IPS-NIHi7 (cell line): ENCODE measurements around the gene ATOX1.

Experiments
- DNase-seq: peaks from one replicate; pipeline ENCODE4 v3.0.0; 2012; ENCODE audit warnings: mixed read lengths; ENCODE audit errors: extremely low spot score

The ATOX1 gene

GRCh38 chr5:151770383-151771258, 12.2 kb upstream of the ATOX1 start:
- peak; percentile 68 for DNase-seq

- DNase-seq: no peak
These were observed 8.5 kb upstream of the ATOX1 start for GRCh38 chr5:151766975-151767374.

DNA sequence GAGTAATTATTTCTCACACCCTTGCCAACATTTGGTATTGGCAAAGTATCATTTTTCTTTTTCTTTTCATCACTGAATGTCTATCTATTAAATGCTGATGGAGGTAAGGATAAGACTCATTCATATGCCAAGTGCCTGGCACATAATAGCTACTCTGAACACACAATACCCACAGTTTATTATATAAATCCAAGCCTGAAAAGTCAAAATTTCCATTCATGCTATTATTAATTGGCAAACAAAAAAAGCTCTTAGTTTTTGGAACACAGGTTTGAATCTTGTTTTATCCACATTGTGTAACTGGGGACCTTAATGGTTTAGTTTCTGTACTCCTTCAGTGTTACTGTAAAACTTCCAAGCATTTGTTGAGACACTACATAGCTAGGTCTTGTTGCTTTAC, 6.4 kb upstream of the ATOX1 start:
- no peak for DNase-seq

DNA sequence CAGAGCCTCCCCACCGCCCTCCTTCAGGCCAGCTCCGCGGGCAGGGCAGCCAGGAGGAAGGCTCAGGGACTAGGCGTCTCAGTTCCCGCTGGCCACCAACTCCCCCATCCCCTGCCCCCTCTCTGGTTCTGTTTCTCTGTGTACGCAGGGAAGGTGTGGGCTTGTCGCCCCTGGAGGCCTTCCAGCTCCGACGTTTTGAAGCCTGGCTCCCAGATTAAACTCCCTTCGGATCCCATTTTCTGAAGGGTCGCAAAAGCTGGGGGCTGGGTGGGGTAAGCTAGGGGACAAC, 346 bp downstream of the ATOX1 start:
- peak; percentile 38 for DNase-seq

- no peak for DNase-seq
These were observed 944 bp downstream of the ATOX1 start for GRCh38 chr5:151757233-151758140.

GRCh38 chr5:151755383-151755782, 3.0 kb downstream of the ATOX1 start:
- DNase-seq: no peak

- no peak for DNase-seq
These were observed 6.8 kb downstream of the ATOX1 start for GRCh38 chr5:151751593-151751992.

- DNase-seq: no peak
These were observed 7.3 kb downstream of the ATOX1 start for GRCh38 chr5:151751091-151751490.

DNA sequence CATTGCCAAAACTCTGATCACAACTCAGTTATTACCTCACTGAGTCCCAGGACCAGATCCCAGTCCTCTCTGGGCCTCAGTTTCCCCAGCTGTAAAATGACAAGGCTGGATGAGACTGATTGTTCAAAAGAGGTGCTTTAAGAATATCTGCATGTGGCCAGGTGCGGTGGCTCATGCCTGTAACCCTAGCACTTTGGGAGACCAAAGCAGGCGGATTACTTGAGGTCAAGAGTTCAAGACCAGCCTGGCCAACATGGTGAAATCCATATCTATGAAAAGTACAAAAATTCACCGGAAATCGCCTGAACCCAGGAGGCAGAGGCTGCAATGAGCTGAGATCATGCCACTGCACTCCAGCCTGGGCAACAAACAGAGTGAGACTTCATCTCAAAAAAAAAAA, 8.3 kb downstream of the ATOX1 start:
- DNase-seq: no peak

DNA sequence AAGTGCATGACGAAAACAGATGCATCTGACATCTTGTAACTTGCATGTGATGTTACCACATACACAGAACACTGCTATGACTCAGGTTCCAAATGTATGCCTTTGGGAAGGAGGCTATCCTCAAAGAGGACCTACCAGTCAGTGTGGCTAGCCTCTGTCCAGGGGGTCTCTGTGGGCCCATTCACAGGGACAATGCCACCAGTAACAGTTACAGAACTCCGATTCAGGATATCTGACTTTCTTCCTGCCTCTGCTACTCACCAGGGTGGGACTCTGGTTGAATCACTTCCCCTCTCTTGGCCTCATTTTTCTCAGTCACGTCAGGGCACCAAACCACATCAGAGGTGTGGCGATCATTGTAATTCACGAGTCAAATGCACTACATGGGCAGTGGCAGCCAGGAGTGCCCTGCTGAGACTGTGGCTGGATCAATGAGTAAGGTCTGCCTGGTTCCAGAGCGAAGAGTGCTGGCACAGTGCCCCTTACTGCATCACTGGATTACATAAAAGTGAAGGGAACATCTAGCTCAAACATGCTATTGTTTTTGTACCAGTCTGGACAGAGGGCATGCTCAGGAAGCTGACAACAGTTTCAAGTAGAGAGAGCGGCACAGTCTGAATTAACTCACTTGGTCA, 13.2 kb downstream of the ATOX1 start:
- DNase-seq: no peak

- no peak for DNase-seq
These were observed 14.9 kb downstream of the ATOX1 start for GRCh38 chr5:151743530-151743929.

GRCh38 chr5:151742870-151743294, 15.5 kb downstream of the ATOX1 start:
- DNase-seq: peak; percentile 78

DNA sequence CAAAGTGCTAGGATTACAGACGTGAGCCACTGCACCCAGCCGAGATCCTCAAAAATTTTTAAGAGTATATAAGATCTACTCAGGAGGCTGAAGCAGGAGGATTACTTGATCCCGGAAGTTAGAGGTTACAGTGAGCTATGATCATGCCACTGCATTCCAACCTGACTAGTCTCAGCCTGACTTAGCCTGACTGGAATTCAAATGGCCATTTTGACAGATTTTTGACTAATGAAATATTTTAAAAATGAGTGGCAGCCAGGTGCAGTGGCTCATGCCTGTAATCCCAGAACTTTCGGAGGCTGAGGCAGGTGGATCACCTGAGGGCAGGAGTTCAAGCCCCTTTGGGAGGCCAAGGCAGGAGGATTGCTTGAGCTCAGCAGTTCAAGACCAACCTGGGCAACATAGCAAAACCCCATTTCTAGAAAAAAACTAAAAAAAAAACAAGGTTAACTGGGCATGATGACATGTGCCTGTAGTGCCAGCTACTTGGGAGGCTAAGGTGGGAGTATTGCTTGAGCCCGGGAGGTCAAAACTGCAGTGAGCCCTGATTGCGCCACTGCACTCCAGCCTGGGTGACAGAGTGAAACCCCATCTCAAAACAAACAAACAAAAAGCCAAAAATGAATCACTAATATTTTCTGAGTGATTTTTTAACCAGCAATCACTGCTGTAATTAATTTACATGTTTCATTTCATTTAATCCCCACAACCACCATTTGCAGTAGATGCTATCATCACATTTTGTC, 16.6 kb downstream of the ATOX1 start:
- DNase-seq: no peak

- DNase-seq: no peak
These were observed 17.5 kb downstream of the ATOX1 start for GRCh38 chr5:151740958-151741373.

GRCh38 chr5:151740336-151740942, 18.0 kb downstream of the ATOX1 start:
- DNase-seq: peak; percentile 83

DNA sequence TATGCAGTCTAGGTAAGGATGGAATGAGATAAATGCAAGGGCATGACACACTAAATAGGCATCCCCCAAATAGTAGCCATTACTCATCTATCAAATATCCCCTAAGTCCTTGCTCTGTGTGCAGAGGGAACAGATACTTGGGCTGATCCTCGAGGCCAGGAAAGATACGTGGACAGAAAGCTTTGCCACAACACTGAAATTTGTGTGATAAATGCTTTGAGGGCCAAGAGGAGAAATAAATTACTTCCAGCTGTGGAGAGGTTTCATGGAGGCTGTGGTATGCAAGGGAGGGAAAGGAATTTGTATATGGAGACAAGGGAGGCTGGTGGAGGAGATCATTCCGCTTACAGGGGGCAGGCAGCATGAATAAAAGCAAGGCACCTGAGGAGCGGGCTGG, 18.5 kb downstream of the ATOX1 start:
- peak; percentile 53 for DNase-seq

DNA sequence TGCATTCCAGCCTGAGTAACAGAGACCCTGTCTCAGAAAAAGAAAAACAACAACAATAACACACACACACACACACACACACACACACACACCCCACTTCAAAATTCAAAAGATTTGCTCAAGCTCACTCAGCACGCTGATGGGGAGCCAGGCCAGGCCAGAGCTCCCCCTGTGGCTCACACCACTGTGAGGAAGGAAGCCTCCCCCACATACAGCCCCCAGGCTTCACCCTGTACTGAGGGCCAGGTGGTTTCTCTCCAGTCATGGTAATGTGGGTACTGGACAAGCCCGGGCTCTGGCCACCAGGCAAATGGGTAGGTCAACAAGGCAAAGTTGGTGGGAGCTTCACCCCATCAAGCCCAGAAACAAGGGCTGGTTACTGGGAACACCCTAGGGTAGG, 19.0 kb downstream of the ATOX1 start:
- no peak for DNase-seq

GRCh38 chr5:151738125-151738848, 20.1 kb downstream of the ATOX1 start:
- DNase-seq: no peak

DNA sequence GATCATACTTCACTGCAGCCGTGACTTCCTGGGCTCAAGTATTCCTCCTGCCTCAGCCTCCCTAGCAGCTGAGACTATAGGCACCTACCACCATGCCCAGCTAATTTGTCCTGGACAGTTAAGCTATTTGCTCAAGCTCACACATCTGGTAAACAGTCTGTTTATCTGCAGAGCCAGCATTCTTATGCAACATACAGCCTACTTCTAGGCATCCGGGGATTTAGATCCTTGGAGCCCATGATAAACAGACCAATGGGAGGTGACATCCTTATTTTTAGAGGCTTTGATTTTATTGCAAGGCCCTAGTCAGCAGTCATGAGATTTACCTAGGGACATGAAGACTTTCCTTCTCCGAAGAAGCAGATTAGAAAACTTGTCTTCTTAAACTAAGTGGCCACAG, 21.0 kb downstream of the ATOX1 start:
- no peak for DNase-seq

GRCh38 chr5:151735646-151736045, 22.8 kb downstream of the ATOX1 start:
- DNase-seq: no peak

DNA sequence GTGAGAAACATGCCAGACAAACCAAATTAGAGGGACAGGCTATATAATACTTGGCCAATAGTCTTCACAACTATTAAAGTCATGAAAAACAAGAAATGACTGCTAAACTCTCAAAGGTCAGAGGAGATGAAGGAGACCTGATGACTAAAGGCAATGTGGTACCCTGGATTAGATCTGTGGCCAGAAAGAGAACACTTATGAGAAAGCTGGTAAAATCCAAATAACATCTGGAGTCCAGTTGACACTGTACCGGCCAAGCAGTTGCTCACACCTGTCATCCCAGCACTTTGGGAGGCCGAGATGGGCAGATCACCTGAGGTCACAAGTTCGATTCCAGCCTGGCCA, 24.4 kb downstream of the ATOX1 start:
- no peak for DNase-seq
